HepG2 (cell line): ENCODE data around the gene RHBDD3. TPM values are rescaled to one million over a fixed set of nuclear protein-coding genes. Genes with fewer than 3 reads are reported as not detected.

ENCODE experiments used
- ATAC-seq: fragments of 200-7000 bp; cut with Tn5 transposase; 3 replicates; pipeline ENCODE4 v1.9.1; 2020; ENCODE audit warnings: mild to moderate bottlenecking, moderate library complexity
- BruUV-seq: library from RNA; stranded (reverse); fragments of 400-500 nt; replicated peaks from 2 replicates; lab custom pipeline; 2021; lab: Mats Ljungman, UMichigan
- CTCF ChIA-PET: fragments of 300-600 bp; formaldehyde crosslinking; extraction: SDS; loops from one replicate; lab custom pipeline; 2021; ENCODE audit warnings: low total read pairs, inconsistent platforms, low intra/inter-chr PET ratio; lab: Yijun Ruan, JAX
- POLR2A ChIA-PET: fragments of 350-600 bp; sonication (Branson Sonifier 250); formaldehyde crosslinking; loops from one replicate; lab custom pipeline; 2020; ENCODE audit warnings: antibody characterized with exemption, inconsistent platforms; lab: Yijun Ruan, JAX
- DNase-seq: peaks from one replicate; pipeline ENCODE4 v3.0.0-alpha.2; 2015; ENCODE audit warnings: low spot score
- FAIRE-seq: peaks from 3 replicates; lab custom pipeline; 2011; peaks lifted over from hg19 to GRCh38; lab: Jason Lieb, UNC
- H2AFZ ChIP-seq: one replicate; pipeline ENCODE4 v1.6.1; 2011; ENCODE audit warnings: low read length, inconsistent platforms
- H3K27ac ChIP-seq: fragments of 300-600 bp; 3 replicates; pipeline ENCODE4 v1.8.0; 2011; ENCODE audit warnings: mixed run types, mild to moderate bottlenecking, mixed read lengths, low read length, inconsistent platforms; ENCODE audit not compliant: insufficient read depth; ENCODE audit errors: extremely low read length
- H3K27me3 ChIP-seq, 2 experiments: fragments of 200-600 bp in 1 of 2; 2 replicates in 1 of 2; 3 replicates in 1 of 2; pipeline versions ENCODE4 v1.6.0 to v1.8.0; 2011; ENCODE audit warnings: low read length in 2 of 2, mild to moderate bottlenecking in 2 of 2, moderate library complexity in 2 of 2, inconsistent platforms in 1 of 2; ENCODE audit not compliant: insufficient read depth in 2 of 2, control insufficient read depth in 1 of 2
- H3K36me3 ChIP-seq, 2 experiments: fragments of 200-600 bp in 1 of 2; replicated peaks in 1 of 2; 2 replicates in 1 of 2; 3 replicates in 1 of 2; pipeline versions ENCODE4 v1.5.1 to v1.8.0; 2011; ENCODE audit warnings: low read length in 2 of 2, inconsistent platforms in 1 of 2; ENCODE audit not compliant: insufficient read depth in 2 of 2, control insufficient read depth in 1 of 2
- H3K4me1 ChIP-seq: 2 replicates; pipeline ENCODE4 v1.5.1; 2012; ENCODE audit warnings: low read length, inconsistent platforms; ENCODE audit not compliant: insufficient read depth
- H3K4me2 ChIP-seq: 2 replicates; pipeline ENCODE4 v1.6.0; 2011; ENCODE audit warnings: low read depth, low read length, inconsistent platforms
- H3K4me3 ChIP-seq, 3 experiments: fragments of 200-600 bp in 1 of 3; sonication (generic), shearing (Covaris generic) in 1 of 3; replicated peaks in 1 of 3; 2 replicates each; pipeline ENCODE4 v1.5.1; 2011 to 2016; ENCODE audit warnings: low read length in 3 of 3, inconsistent platforms in 2 of 3, low read depth in 2 of 3, mild to moderate bottlenecking in 2 of 3, control low read depth in 1 of 3, mixed read lengths in 1 of 3; ENCODE audit not compliant: insufficient read depth in 1 of 3
- H3K79me2 ChIP-seq: one replicate; pipeline ENCODE4 v1.6.1; 2011; ENCODE audit warnings: low read length, inconsistent platforms; ENCODE audit not compliant: insufficient read depth
- H3K9ac ChIP-seq: 2 replicates; pipeline ENCODE4 v1.6.0; 2011; ENCODE audit warnings: mild to moderate bottlenecking, low read depth, low read length, inconsistent platforms; ENCODE audit not compliant: insufficient read depth
- H3K9me3 ChIP-seq: 2 replicates; pipeline ENCODE4 v1.5.1; 2012; ENCODE audit warnings: mild to moderate bottlenecking, low read length
- H4K20me1 ChIP-seq: 2 replicates; pipeline ENCODE4 v1.6.0; 2011; ENCODE audit warnings: inconsistent platforms, mild to moderate bottlenecking, low read length, moderate library complexity; ENCODE audit not compliant: insufficient read depth
- AGO2 ChIP-seq: fragments of 200-400 bp; formaldehyde crosslinking; optimal IDR thresholded peaks from 2 replicates; pipeline ENCODE3; 2017; ENCODE audit warnings: mild to moderate bottlenecking, low read depth, low read length, moderate library complexity
- ATF2 ChIP-seq: sonication (generic); formaldehyde crosslinking; IDR thresholded peaks from 2 replicates; pipeline ENCODE4 v1.4.0; 2020; ENCODE audit warnings: missing genetic modification reagents
- FOXO1 ChIP-seq: sonication (generic); formaldehyde crosslinking; IDR thresholded peaks from 2 replicates; pipeline ENCODE4 v1.4.0; 2020; ENCODE audit warnings: missing genetic modification reagents
- MATR3 ChIP-seq: sonication (generic); formaldehyde crosslinking; IDR thresholded peaks from 2 replicates; pipeline ENCODE4 v1.4.0; 2020; ENCODE audit warnings: missing genetic modification reagents
- NFKBIZ ChIP-seq: IDR thresholded peaks from 2 replicates; pipeline ENCODE4 v1.6.1; 2018; ENCODE audit warnings: missing genetic modification reagents, missing compliant biosample characterization
- RBM22 ChIP-seq: fragments of 200-400 bp; formaldehyde crosslinking; optimal IDR thresholded peaks from 2 replicates; pipeline ENCODE3; 2017; ENCODE audit warnings: mild to moderate bottlenecking, low read length, moderate library complexity
- SP2 ChIP-seq: sonication (generic); formaldehyde crosslinking; IDR thresholded peaks from 2 replicates; pipeline ENCODE4 v1.5.1; 2020; ENCODE audit warnings: mild to moderate bottlenecking, missing genetic modification reagents
- ZC3H4 ChIP-seq: sonication (generic); formaldehyde crosslinking; IDR thresholded peaks from 2 replicates; pipeline ENCODE4 v1.4.0; 2020; ENCODE audit warnings: missing genetic modification reagents, borderline replicate concordance
- ZFP82 ChIP-seq: sonication (generic); formaldehyde crosslinking; IDR thresholded peaks from 2 replicates; pipeline ENCODE4 v1.5.1; 2020; ENCODE audit warnings: mild to moderate bottlenecking, missing genetic modification reagents, borderline replicate concordance
- ZMYM4 ChIP-seq: sonication (generic); formaldehyde crosslinking; IDR thresholded peaks from 2 replicates; pipeline ENCODE4 v1.8.1; 2023; ENCODE audit warnings: mild to moderate bottlenecking, missing genetic modification reagents
- ZNF143 ChIP-seq: sonication (generic); formaldehyde crosslinking; IDR thresholded peaks from 2 replicates; pipeline ENCODE4 v1.4.0; 2020; ENCODE audit warnings: missing genetic modification reagents
- ZNF577 ChIP-seq: sonication (generic); formaldehyde crosslinking; IDR thresholded peaks from 2 replicates; pipeline ENCODE4 v1.4.0; 2020; ENCODE audit warnings: mild to moderate bottlenecking, low read depth, missing genetic modification reagents, borderline replicate concordance
- ZNF672 ChIP-seq: sonication (generic); formaldehyde crosslinking; IDR thresholded peaks from 2 replicates; pipeline ENCODE4 v1.8.1; 2022; ENCODE audit warnings: missing genetic modification reagents
- ZNF704 ChIP-seq: sonication (generic); formaldehyde crosslinking; IDR thresholded peaks from 2 replicates; pipeline ENCODE4 v1.8.1; 2023; ENCODE audit warnings: mild to moderate bottlenecking, inconsistent platforms, moderate library complexity, missing genetic modification reagents, borderline replicate concordance
- ZNF792 ChIP-seq: IDR thresholded peaks from 2 replicates; pipeline ENCODE4 v1.6.1; 2016
- WGBS: methylation state at CpG from one replicate; pipeline ENCODE4 v1.1.6; 2017; ENCODE audit warnings: low lambda C conversion rate; 5-methylcytosine and 5-hydroxymethylcytosine counted together
- in situ Hi-C: cut with HindIII; loops from 2 replicates; pipeline ENCODE4 v1.10.0; 2017; ENCODE audit warnings: low pct_unique_long_range_greater_than_20kb; ENCODE audit not compliant: extremely low pct_ligation_motif_present
- intact Hi-C: fragments of 100-400 bp; cut with micrococcal nuclease; formaldehyde crosslinking; loops from one replicate; pipeline ENCODE4 v1.10.0; 2022; ENCODE audit not compliant: unreplicated experiment
- polyA plus RNA-seq, 8 experiments: library from polyadenylated mRNA; depleted of rRNA in 3 of 8; stranded (reverse) in 7 of 8; unstranded in 1 of 8; fragments of >200 nt; fragmentation: Illumina TruSeq in 4 of 8; extraction: Trizol in 4 of 8; gene quantifications; 2 replicates each; pipeline versions ENCODE4 v1.2.1 to v1.2.3, GENCODE V29; 2011 to 2016; ENCODE audit warnings: low read depth in 4 of 8, missing spikeins in 1 of 8, mixed read lengths in 1 of 8; ENCODE audit not compliant: insufficient read depth in 1 of 8
- total RNA-seq, 5 experiments: library from RNA; depleted of rRNA; stranded (reverse); fragments of >200 nt; fragmentation: Illumina TruSeq; extraction: Trizol; gene quantifications; 2 replicates each; pipeline ENCODE4 v1.2.3, GENCODE V29; 2016; ENCODE audit warnings: low read depth in 1 of 5
- TF ChIP-seq, protein P1 (sequence below): sonication (generic); formaldehyde crosslinking; IDR thresholded peaks from 2 replicates; pipeline ENCODE4 v1.4.0; 2020; ENCODE audit warnings: missing genetic modification reagents

Gene RHBDD3
- total and polyA plus RNA-seq, 2 of the 13 experiments (the other 11 are each of a cell fraction or from before 2014, with no cell fraction given), result 12.1 to 26.7 TPM

- TF ChIP-seq ZNF704 (CRISPR knock-in tag) (no peak), NFKBIZ (CRISPR knock-in tag) (no peak), AGO2 (peak; percentile 58), ZFP82 (no peak), ZC3H4 (no peak), ZNF143 (CRISPR knock-in tag) (no peak), ZNF672 (CRISPR knock-in tag) (no peak)
- TF ChIP-seq, protein P1, sequence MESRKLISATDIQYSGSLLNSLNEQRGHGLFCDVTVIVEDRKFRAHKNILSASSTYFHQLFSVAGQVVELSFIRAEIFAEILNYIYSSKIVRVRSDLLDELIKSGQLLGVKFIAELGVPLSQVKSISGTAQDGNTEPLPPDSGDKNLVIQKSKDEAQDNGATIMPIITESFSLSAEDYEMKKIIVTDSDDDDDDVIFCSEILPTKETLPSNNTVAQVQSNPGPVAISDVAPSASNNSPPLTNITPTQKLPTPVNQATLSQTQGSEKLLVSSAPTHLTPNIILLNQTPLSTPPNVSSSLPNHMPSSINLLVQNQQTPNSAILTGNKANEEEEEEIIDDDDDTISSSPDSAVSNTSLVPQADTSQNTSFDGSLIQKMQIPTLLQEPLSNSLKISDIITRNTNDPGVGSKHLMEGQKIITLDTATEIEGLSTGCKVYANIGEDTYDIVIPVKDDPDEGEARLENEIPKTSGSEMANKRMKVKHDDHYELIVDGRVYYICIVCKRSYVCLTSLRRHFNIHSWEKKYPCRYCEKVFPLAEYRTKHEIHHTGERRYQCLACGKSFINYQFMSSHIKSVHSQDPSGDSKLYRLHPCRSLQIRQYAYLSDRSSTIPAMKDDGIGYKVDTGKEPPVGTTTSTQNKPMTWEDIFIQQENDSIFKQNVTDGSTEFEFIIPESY (CRISPR knock-in tag), result peak; percentile 99
These were observed 45.4 kb upstream of the RHBDD3 start (continued) for GRCh38 chr22:29313126-29313575.

DNA sequence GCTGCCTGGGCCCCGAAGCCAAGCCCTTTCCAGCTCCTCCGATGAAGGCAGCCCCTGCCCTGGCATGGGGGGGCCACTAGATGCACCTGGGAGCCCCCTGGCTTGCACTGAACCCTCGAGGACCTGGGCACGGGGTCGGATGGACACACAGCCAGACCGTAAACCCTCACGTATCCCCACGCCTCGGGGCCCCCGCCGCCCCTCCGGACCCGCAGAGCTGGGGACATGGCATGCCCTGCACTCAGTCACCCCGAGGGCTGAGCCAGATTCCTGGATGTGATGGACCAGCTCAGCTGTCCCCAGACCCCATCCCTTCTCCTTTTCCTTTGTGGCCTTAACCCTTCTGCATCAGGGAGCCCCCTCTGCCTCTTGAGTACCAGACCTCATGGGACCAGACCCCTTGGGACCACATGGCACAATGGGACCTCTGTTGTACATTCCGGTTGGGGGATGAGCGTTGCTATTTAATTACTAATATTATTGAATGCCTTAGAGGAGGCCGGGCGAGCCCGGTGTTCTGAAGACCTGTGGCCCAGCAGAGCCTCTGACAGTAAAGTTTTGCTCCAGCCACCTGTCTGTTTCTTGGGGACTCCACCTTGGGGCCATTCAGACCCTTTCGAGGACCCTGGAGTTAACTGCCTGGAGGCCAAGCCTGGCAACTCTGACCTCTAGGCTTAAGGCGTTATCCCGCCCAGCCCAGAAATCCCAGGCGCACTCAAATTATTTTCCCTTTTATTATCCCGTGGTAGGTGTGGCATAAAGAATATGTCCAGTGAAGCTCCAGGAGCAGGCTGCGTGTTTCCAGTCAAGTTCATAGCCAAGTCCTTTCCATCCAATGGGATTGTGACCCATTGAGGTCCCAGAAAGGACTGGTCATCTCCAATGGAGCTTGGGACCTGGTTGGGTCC lies 44.7 kb upstream of the RHBDD3 start:
- intact Hi-C loops, result no loop called here
- no TSS peak for BruUV-seq
- Histone ChIP-seq H3K4me1 (peaks cover 55% of the 10 kb centered on the region), H3K9me3 (no peaks in the 10 kb centered on the region), H3K79me2 (no peaks in the 10 kb centered on the region), H3K4me2 (no peak overlapping the region), H3K36me3 (no peaks in the 10 kb centered on the region), H3K4me3 (no peak overlapping the region), H2AFZ (no peak overlapping the region), H3K9ac (no peak overlapping the region), H4K20me1 (no peaks in the 10 kb centered on the region; the same call in 1 of the 2 replicates), H3K27me3 (peaks cover 7 to 41% of the 10 kb centered on the region in 2 experiments), H3K27ac (no peak overlapping the region)
- POLR2A ChIA-PET, result no interaction called here
- in situ Hi-C loops, result no loop called here
- TF ChIP-seq FOXO1 (CRISPR knock-in tag) (no peak), MATR3 (CRISPR knock-in tag) (no peak), ZMYM4 (CRISPR knock-in tag) (no peak), ZNF577 (CRISPR knock-in tag) (no peak), ZNF792 (CRISPR knock-in tag) (no peak), ATF2 (CRISPR knock-in tag) (no peak), SP2 (CRISPR knock-in tag) (no peak), RBM22 (no peak)
- DNase-seq (no peak), FAIRE-seq (no peak), ATAC-seq (no peak)
- CTCF ChIA-PET, result no interaction called here
- 88% methylated on average over 15 of the region's 25 CpGs for WGBS
